Thyroid gland (tissue), 4 donors: ENCODE results near the gene NCOR1.

Source experiments
- POLR2A ChIP-seq, 2 donors: fragments of 450-650 bp; IDR thresholded peaks; one replicate each; pipeline ENCODE4 v1.6.1; 2017; ENCODE audit warnings: antibody characterized with exemption in 2 of 2, mild to moderate bottlenecking in 2 of 2, moderate library complexity in 1 of 2
- TF ChIP-seq, protein P1 (sequence below), 6 experiments: fragments of 200-600 bp in 3 of 6; fragments of 450-650 bp in 3 of 6; sonication (generic) in 3 of 6; IDR thresholded peaks; one replicate each; pipeline ENCODE4 v1.5.1; 2016 to 2019; ENCODE audit warnings: antibody characterized with exemption in 6 of 6, mild to moderate bottlenecking in 2 of 6, inconsistent platforms in 1 of 6, moderate library complexity in 1 of 6

DNA sequence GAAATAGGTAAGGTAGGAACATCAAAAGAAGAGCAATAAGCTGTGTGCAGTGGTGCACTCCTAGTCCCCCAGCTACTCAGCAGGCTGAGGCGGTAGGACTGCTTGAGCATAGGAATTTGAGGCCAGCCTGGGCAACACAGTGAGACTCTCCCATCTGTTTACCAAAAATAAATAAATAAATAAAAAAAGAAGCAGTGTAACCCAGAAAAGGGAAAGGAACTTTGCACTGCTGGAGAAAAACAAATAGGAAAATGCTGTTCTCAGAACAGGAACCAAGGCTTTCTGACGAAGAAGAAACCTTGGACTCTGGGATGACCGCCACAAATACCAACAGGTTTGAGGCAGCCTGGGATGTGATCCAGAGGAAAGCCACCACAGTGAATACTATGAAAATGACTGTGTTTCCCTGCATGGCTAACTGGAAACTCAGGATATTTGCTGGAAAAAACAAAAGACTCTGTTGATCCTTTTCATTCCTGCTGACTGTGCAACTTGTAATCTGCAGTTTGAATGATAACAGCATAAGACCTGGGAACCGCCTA is 174.6 kb downstream of the NCOR1 start:
- TF ChIP-seq, protein P1, sequence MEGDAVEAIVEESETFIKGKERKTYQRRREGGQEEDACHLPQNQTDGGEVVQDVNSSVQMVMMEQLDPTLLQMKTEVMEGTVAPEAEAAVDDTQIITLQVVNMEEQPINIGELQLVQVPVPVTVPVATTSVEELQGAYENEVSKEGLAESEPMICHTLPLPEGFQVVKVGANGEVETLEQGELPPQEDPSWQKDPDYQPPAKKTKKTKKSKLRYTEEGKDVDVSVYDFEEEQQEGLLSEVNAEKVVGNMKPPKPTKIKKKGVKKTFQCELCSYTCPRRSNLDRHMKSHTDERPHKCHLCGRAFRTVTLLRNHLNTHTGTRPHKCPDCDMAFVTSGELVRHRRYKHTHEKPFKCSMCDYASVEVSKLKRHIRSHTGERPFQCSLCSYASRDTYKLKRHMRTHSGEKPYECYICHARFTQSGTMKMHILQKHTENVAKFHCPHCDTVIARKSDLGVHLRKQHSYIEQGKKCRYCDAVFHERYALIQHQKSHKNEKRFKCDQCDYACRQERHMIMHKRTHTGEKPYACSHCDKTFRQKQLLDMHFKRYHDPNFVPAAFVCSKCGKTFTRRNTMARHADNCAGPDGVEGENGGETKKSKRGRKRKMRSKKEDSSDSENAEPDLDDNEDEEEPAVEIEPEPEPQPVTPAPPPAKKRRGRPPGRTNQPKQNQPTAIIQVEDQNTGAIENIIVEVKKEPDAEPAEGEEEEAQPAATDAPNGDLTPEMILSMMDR (IDR thresholded peaks at IDR 0.05), result no peak
- TF ChIP-seq POLR2A (IDR thresholded peaks at IDR 0.05), result no peak
